Lower lobe of right lung (tissue), 2 donors: Measurements from ENCODE around the gene TNIP3. TPM values are rescaled to one million over a fixed set of nuclear protein-coding genes. Genes with fewer than 3 reads are reported as not detected.

Source experiments
- ATAC-seq, 2 donors: fragments of 200-7000 bp; cut with Tn5 transposase; one replicate each; pipeline ENCODE4 v1.9.1; 2020 to 2022; ENCODE audit warnings: mild to moderate bottlenecking in 2 of 2, moderate library complexity in 2 of 2
- DNase-seq: peaks from one replicate; pipeline ENCODE4 v3.0.0-alpha.2; 2020
- H3K27ac ChIP-seq: fragments of 200-600 bp; one replicate; pipeline ENCODE4 v1.8.0; 2022
- H3K27me3 ChIP-seq: fragments of 200-600 bp; one replicate; pipeline ENCODE4 v1.8.0; 2022; ENCODE audit warnings: low read depth
- H3K36me3 ChIP-seq: fragments of 200-600 bp; one replicate; pipeline ENCODE4 v1.8.0; 2022; ENCODE audit warnings: mild to moderate bottlenecking
- H3K4me1 ChIP-seq: fragments of 200-600 bp; one replicate; pipeline ENCODE4 v1.8.0; 2022
- H3K4me3 ChIP-seq: fragments of 200-600 bp; one replicate; pipeline ENCODE4 v1.8.0; 2022; ENCODE audit warnings: mild to moderate bottlenecking
- H3K9me3 ChIP-seq: fragments of 200-600 bp; one replicate; pipeline ENCODE4 v1.8.0; 2022
- intact Hi-C: fragments of 100-400 bp; cut with DNase I; formaldehyde crosslinking; loops from one replicate; pipeline ENCODE4 v1.11.0; 2022
- total RNA-seq: library from RNA; stranded (reverse); fragmentation: NEBNext Ultra II Directional; extraction: Animal tissue kit (Norgen Biotek cat#: 25700); gene quantifications from one replicate; pipeline ENCODE4 v1.2.1, GENCODE V29; 2021
- TF ChIP-seq, protein P1 (sequence below): fragments of 200-600 bp; IDR thresholded peaks from one replicate; pipeline ENCODE4 v1.8.0; 2022; ENCODE audit warnings: antibody characterized with exemption, mild to moderate bottlenecking
- donor health status: DM: no; HTN: yes; CAD: no; lungs with severe emphysema.

TNIP3 gene
- total RNA-seq, 1 donor from 2014 or later = 0.95 TPM

DNA sequence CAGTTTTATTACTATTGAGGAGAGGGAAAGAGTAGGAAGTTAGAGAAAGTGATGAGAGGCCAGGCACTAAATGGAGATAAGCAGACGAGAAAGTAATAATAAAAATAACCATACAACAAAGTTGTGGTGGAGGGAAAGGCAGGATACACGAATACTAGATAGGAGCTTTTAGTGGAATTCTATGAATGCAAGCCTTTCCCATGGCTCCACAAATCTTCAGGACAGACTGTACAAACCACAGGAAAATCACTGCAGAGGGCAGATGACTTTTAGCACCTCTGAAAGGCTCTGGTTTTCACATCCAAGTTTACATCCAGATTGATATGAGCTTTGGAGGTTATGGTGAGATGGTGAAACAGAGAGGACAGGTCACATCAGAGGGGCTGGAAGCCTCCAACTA is 41.5 kb downstream of the TNIP3 start:
- peaks cover 6% of the 10 kb centered on the region for H3K4me1 ChIP-seq
- no peak overlapping the region for H3K4me3 ChIP-seq
- intact Hi-C loops = no loop called here
- TF ChIP-seq, protein P1, sequence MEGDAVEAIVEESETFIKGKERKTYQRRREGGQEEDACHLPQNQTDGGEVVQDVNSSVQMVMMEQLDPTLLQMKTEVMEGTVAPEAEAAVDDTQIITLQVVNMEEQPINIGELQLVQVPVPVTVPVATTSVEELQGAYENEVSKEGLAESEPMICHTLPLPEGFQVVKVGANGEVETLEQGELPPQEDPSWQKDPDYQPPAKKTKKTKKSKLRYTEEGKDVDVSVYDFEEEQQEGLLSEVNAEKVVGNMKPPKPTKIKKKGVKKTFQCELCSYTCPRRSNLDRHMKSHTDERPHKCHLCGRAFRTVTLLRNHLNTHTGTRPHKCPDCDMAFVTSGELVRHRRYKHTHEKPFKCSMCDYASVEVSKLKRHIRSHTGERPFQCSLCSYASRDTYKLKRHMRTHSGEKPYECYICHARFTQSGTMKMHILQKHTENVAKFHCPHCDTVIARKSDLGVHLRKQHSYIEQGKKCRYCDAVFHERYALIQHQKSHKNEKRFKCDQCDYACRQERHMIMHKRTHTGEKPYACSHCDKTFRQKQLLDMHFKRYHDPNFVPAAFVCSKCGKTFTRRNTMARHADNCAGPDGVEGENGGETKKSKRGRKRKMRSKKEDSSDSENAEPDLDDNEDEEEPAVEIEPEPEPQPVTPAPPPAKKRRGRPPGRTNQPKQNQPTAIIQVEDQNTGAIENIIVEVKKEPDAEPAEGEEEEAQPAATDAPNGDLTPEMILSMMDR = no peak
- ATAC-seq (no peak), DNase-seq (no peak)
- no peaks in the 10 kb centered on the region for H3K27me3 ChIP-seq
- H3K9me3 ChIP-seq = no peaks in the 10 kb centered on the region
- no peaks in the 10 kb centered on the region for H3K36me3 ChIP-seq
- no peak overlapping the region for H3K27ac ChIP-seq

DNA sequence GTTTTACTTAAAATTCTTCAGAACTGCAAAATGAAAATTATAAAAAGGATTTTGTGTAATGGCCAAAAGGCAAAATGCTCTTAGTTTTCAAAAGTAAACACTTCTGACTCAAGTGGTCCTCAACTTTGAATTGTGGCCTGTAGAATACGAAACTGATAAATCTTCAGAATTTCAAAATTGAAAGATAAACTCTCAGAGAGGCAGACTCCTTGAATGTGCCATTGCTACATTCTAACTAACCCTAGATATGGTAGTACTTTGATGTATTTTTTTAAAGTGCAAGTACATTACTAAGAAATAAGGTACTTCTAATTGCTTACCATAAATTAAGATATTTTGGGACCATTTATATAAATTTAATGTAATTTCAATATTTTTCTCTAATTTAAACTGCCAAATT is 44.4 kb downstream of the TNIP3 start:
- H3K27ac ChIP-seq = no peak overlapping the region
- DNase-seq (no peak), ATAC-seq (peak in 1 of 2 donors; percentile 81)
- intact Hi-C loops = no loop called here
- H3K36me3 ChIP-seq = no peaks in the 10 kb centered on the region
- H3K9me3 ChIP-seq = no peaks in the 10 kb centered on the region
- TF ChIP-seq, protein P1 = no peak
- no peaks in the 10 kb centered on the region for H3K27me3 ChIP-seq
- no peak overlapping the region for H3K4me3 ChIP-seq
- H3K4me1 ChIP-seq = peaks cover 6% of the 10 kb centered on the region

DNA sequence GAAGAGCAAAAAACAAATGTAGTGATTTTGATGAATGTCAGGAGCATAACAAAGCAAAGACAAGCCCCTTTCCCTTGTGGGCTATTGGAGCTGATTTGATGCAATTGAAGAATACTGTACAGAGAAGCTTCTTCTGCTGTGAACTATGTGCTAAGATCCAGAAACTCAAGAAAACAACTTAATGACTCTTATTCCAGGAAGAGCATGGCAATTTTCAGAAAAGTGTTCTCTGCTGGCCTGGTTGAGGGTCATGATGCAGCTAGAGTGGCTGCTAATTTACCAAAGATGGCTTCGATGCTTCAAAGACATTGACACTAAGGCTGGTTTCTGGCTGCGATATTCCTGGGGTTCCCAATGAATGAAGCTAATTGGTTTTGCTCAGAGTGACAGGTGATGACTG is 45.8 kb downstream of the TNIP3 start:
- ATAC-seq = no peak
- Histone ChIP-seq H3K27me3 (no peaks in the 10 kb centered on the region), H3K4me3 (no peak overlapping the region), H3K27ac (no peak overlapping the region), H3K9me3 (no peaks in the 10 kb centered on the region), H3K36me3 (no peaks in the 10 kb centered on the region), H3K4me1 (peaks cover 6% of the 10 kb centered on the region)
- TF ChIP-seq, protein P1 = no peak
- intact Hi-C loops = no loop called here
- no peak for DNase-seq

DNA sequence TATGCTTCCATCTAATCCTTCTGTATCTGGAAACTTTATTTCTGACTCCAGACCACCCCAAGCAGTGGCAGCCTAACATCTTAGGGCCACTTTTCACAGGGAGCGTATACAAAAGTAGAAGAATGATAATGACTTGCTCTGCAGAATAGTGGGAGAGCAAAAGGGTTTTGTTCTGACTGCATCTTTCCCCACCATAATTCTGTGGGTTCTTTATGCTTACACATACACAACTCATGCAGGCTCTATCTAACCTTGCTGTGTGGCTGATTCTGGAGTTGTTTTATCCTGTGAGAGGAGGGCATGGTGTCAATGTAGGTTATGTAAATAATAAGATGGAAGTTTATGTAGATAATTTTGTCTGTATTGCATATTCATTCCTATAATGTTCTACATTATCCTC is 49.4 kb downstream of the TNIP3 start:
- intact Hi-C loops = no loop called here

DNA sequence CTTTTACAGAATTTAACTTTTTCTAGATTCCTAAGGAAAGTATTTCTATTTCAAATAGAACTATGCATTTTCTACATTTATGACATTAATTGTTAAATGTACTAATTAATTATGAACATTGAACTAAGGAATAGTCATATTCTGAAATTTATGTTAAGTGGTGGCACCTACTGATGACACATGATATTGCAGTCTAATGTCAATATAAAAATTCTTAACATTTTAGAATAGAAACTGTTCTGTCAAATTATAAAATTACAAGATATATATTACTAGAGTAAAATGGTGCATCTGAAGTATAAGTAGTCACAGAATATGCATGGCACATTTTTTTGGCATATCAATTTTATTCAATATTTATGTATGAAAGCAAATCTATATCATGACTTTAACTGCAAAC is 51.6 kb downstream of the TNIP3 start:
- TF ChIP-seq, protein P1 = peak; percentile 50
- Histone ChIP-seq H3K36me3 (no peaks in the 10 kb centered on the region), H3K9me3 (no peaks in the 10 kb centered on the region), H3K27me3 (no peaks in the 10 kb centered on the region), H3K4me1 (no peaks in the 10 kb centered on the region), H3K27ac (no peak overlapping the region), H3K4me3 (no peak overlapping the region)
- intact Hi-C loops = no loop called here
- ATAC-seq = no peak
- DNase-seq = no peak

More for the DNA sequence above, 49.4 kb downstream of the TNIP3 start:
- no peaks in the 10 kb centered on the region for H3K27me3 ChIP-seq
- ATAC-seq (no peak), DNase-seq (no peak)
- no peak overlapping the region for H3K4me3 ChIP-seq
- no peaks in the 10 kb centered on the region for H3K9me3 ChIP-seq
- H3K36me3 ChIP-seq = no peaks in the 10 kb centered on the region
- H3K4me1 ChIP-seq = peaks cover under 1% of the 10 kb centered on the region
- TF ChIP-seq, protein P1 = no peak
- no peak overlapping the region for H3K27ac ChIP-seq

DNA sequence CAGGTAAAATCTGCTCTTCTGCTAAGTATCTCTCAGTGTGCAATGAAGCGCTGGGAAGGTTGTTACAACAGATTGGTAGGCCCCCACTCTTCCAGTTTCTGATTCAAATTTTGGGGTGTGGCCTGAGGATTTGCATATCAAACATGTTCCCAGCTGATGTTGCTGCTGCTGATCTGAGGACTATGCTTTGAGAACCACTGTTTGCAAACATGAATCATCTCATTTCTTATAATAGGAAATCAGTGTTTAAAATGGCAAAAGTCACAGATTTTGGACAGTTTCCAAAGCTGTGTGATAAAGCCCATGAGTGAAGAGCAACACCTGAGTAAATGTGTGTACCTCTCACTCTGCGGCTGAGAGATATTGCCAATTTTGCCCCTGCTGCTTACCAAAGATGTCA is 55.6 kb downstream of the TNIP3 start:
- Histone ChIP-seq H3K27ac (no peak overlapping the region), H3K27me3 (no peaks in the 10 kb centered on the region), H3K4me1 (no peaks in the 10 kb centered on the region), H3K4me3 (no peak overlapping the region), H3K9me3 (no peaks in the 10 kb centered on the region), H3K36me3 (no peaks in the 10 kb centered on the region)
- no peak for ATAC-seq
- TF ChIP-seq, protein P1 = no peak
- intact Hi-C loops = no loop called here
- DNase-seq = no peak
